Chondrocyte (in vitro differentiated cells): ENCODE results near the gene POGLUT2. TPM values are rescaled to one million over a fixed set of nuclear protein-coding genes. Genes with fewer than 3 reads are reported as not detected.

Experiments
- DNase-seq: peaks from one replicate; pipeline ENCODE4 v3.0.0; 2021; ENCODE audit warnings: mixed read lengths, low spot score
- H3K27ac Mint-ChIP-seq: one replicate; pipeline ENCODE4 v1.8.0; 2021; ENCODE audit warnings: mild to moderate bottlenecking, moderate library complexity, mixed read lengths; ENCODE audit not compliant: unreplicated experiment
- H3K27me3 Mint-ChIP-seq: 2 replicates; pipeline ENCODE4 v1.8.0; 2021; ENCODE audit warnings: low read depth, mixed read lengths
- H3K36me3 Mint-ChIP-seq: 2 replicates; pipeline ENCODE4 v1.8.0; 2021; ENCODE audit warnings: low read depth, mixed read lengths
- H3K4me1 Mint-ChIP-seq: 2 replicates; pipeline ENCODE4 v1.8.0; 2021; ENCODE audit warnings: low read depth, mild to moderate bottlenecking, mixed read lengths
- H3K4me3 Mint-ChIP-seq: one replicate; pipeline ENCODE4 v1.8.0; 2021; ENCODE audit warnings: mild to moderate bottlenecking, moderate library complexity, mixed read lengths; ENCODE audit not compliant: unreplicated experiment
- H3K9me3 Mint-ChIP-seq: 2 replicates; pipeline ENCODE4 v1.8.0; 2021; ENCODE audit warnings: low read depth, mixed read lengths
- total RNA-seq: library from RNA; stranded (reverse); gene quantifications from 3 replicates; pipeline ENCODE4 v1.2.1, GENCODE V29; 2021
- TF ChIP-seq, protein P1 (sequence below): fragments of 200-600 bp; sonication (generic); IDR thresholded peaks from 2 replicates; pipeline ENCODE4 v1.5.0; 2021; ENCODE audit warnings: antibody characterized with exemption, mild to moderate bottlenecking, moderate library complexity

Gene POGLUT2
- total RNA-seq, 1 donor from 2014 or later: 37.3 TPM

DNA sequence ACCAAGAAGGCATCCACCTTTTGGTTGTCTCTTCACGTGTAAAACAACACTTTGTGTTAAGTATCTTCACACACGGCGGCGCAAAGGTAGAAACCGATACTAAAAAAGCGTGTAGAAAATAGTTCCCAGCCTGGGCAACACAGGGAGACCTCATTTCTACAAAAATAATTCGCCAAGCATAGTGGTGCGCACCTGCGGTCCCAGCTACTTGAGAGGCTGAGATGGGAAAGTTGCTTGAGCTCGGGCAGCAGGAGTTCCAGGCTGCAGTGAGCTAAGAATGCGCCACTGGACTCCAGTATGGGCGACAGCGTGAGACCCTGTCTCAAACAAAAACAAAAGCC lies 46.5 kb upstream of the POGLUT2 start:
- H3K36me3 Mint-ChIP-seq: no peaks in the 10 kb centered on the region
- TF ChIP-seq, protein P1, sequence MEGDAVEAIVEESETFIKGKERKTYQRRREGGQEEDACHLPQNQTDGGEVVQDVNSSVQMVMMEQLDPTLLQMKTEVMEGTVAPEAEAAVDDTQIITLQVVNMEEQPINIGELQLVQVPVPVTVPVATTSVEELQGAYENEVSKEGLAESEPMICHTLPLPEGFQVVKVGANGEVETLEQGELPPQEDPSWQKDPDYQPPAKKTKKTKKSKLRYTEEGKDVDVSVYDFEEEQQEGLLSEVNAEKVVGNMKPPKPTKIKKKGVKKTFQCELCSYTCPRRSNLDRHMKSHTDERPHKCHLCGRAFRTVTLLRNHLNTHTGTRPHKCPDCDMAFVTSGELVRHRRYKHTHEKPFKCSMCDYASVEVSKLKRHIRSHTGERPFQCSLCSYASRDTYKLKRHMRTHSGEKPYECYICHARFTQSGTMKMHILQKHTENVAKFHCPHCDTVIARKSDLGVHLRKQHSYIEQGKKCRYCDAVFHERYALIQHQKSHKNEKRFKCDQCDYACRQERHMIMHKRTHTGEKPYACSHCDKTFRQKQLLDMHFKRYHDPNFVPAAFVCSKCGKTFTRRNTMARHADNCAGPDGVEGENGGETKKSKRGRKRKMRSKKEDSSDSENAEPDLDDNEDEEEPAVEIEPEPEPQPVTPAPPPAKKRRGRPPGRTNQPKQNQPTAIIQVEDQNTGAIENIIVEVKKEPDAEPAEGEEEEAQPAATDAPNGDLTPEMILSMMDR: no peak
- peaks cover 37% of the 10 kb centered on the region for H3K4me1 Mint-ChIP-seq
- peak overlapping the region; percentile 81 for H3K4me3 Mint-ChIP-seq
- peak overlapping the region; percentile 95 for H3K27ac Mint-ChIP-seq
- no peaks in the 10 kb centered on the region for H3K9me3 Mint-ChIP-seq
- no peaks in the 10 kb centered on the region for H3K27me3 Mint-ChIP-seq
- DNase-seq: no peak

DNA sequence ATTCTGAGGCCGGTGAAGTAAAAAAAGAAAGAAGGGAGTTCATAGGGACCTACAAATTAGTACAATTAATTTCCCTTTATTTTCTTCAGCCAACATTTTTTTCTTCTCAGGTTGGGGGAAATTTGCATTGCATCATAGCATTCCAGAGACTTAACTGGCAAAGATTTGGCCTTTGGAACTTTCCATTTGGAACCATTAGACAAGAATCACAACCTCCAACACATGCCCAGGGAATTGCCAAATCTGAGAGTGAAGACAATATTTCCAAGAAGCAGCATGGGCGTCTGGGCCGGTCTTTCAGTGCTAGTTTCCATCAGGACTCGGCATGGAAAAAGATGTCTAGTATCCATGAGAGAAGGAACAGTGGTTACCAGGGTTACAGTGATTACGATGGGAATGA lies 40.7 kb upstream of the POGLUT2 start:
- H3K9me3 Mint-ChIP-seq: no peaks in the 10 kb centered on the region
- H3K4me1 Mint-ChIP-seq: peaks cover 2% of the 10 kb centered on the region
- H3K27me3 Mint-ChIP-seq: no peaks in the 10 kb centered on the region
- TF ChIP-seq, protein P1: no peak
- H3K4me3 Mint-ChIP-seq: no peak overlapping the region
- no peak for DNase-seq
- no peak overlapping the region for H3K27ac Mint-ChIP-seq
- peaks cover 23% of the 10 kb centered on the region for H3K36me3 Mint-ChIP-seq

DNA sequence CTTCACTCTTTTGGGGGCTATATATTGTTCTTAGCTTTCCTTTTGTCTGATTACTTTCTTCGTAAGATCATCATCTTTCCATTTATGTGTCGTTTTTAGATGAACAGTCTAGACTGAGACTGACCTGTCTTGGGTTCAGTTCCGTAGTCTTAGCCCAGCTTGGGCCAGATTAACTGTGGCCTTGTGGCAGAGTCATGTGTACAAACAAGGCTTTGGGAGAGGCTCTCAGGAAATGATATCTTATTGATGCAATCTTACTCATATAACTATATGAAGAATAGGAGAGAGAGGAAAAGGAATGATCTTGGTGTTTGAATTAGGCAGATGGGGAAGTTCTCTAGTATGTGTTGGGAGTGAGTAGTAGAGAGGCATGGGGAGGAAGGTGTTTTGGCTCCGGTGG lies 40.2 kb upstream of the POGLUT2 start:
- TF ChIP-seq, protein P1: no peak
- no peak overlapping the region for H3K27ac Mint-ChIP-seq

DNA sequence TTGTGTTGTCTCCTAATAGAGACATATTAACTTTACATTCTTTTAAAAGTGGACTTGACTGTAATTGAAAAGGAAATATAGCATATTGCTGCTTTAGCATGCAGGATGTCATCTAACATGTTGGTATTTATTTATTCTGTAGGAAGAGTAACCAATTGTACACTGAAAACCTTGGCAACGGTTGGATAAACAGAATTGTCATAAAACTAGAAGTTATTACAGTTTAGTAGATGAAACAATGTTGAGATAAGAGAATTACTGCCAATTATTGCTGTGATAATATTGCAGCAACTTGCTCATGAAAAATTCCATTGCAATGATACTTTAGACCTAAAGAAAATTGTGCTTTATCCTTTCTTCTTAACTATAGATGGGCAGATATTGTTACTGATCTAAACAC lies 39.5 kb upstream of the POGLUT2 start:
- DNase-seq: no peak
- H3K27ac Mint-ChIP-seq: no peak overlapping the region
- H3K36me3 Mint-ChIP-seq: peaks cover 25% of the 10 kb centered on the region
- H3K4me1 Mint-ChIP-seq: no peaks in the 10 kb centered on the region
- TF ChIP-seq, protein P1: no peak
- H3K27me3 Mint-ChIP-seq: no peaks in the 10 kb centered on the region
- H3K4me3 Mint-ChIP-seq: no peak overlapping the region
- no peaks in the 10 kb centered on the region for H3K9me3 Mint-ChIP-seq

More for the DNA sequence above, 40.2 kb upstream of the POGLUT2 start:
- no peaks in the 10 kb centered on the region for H3K27me3 Mint-ChIP-seq
- no peaks in the 10 kb centered on the region for H3K4me1 Mint-ChIP-seq
- no peak for DNase-seq
- no peaks in the 10 kb centered on the region for H3K9me3 Mint-ChIP-seq
- no peak overlapping the region for H3K4me3 Mint-ChIP-seq
- H3K36me3 Mint-ChIP-seq: peaks cover 25% of the 10 kb centered on the region

DNA sequence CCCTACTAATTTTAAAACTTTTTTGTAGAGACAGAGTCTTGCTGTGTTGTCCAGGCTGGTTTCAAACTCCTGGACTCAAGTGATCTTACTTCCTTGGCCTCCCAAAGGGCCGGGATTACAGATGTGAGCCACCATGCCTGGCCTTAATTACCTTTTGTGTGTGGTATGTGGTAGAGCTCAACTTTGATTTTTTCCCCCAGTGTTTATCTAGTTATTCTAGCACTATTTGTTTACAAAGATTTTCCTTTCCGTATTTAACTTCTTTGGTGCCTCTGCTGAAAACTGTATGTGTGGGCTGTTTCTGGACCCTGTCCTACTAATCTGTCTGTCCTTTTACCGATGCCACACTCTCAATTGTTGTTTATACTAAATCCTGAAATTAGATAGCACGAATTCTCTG lies 37.7 kb upstream of the POGLUT2 start:
- no peak for DNase-seq
- Mint-ChIP-seq H3K4me1 (no peaks in the 10 kb centered on the region), H3K27ac (no peak overlapping the region), H3K36me3 (peaks cover 25% of the 10 kb centered on the region), H3K4me3 (no peak overlapping the region), H3K27me3 (no peaks in the 10 kb centered on the region), H3K9me3 (no peaks in the 10 kb centered on the region)
- TF ChIP-seq, protein P1: no peak
